ENCODE results near the gene MTMR3.
A peak's percentile ranks its signal among the peaks of the same experiment; 100 is the strongest.
"Not testable (repeated sequence)": the region's sequence is repeated elsewhere in the genome, so short reads cannot be mapped to it uniquely, and the experiment has no call there.

MTMR3 gene

GRCh38 chr22:30061094-30061493 is 178.1 kb downstream of the MTMR3 start:
- not testable (repeated sequence) for DNase-seq

GRCh38 chr22:30062259-30062658 is 179.3 kb downstream of the MTMR3 start:
- DNase-seq = no peak

- DNase-seq = no peak
Measured at GRCh38 chr22:30062950-30063349, 180.0 kb downstream of the MTMR3 start.

- DNase-seq = no peak
Measured at GRCh38 chr22:30064172-30064571, 181.2 kb downstream of the MTMR3 start.

- DNase-seq = no peak
Measured at GRCh38 chr22:30073743-30074142, 190.8 kb downstream of the MTMR3 start.

GRCh38 chr22:30074147-30074546 is 191.2 kb downstream of the MTMR3 start:
- no peak for DNase-seq

- no peak for DNase-seq
Measured at GRCh38 chr22:30074994-30075393, 192.0 kb downstream of the MTMR3 start.

- DNase-seq = no peak
Measured at GRCh38 chr22:30077279-30077880, 194.4 kb downstream of the MTMR3 start.

- DNase-seq = no peak
Measured at GRCh38 chr22:30078320-30079311, 195.6 kb downstream of the MTMR3 start.

GRCh38 chr22:30079952-30080533 is 197.1 kb downstream of the MTMR3 start, which contains the start of gene HORMAD2:
Gene HORMAD2 (plus strand): TSS chr22:30080464. CDS start chr22:30093953, 13,489 bp downstream.
- DNase-seq = peak; percentile 44
